HG03108 (cell line): ENCODE data around the gene FILIP1.

Experiments
- ATAC-seq: cut with Tn5 transposase; IDR thresholded peaks from one replicate; pipeline ENCODE4 v1.9.1; 2021; ENCODE audit warnings: moderate library complexity; ENCODE audit not compliant: unreplicated experiment

The FILIP1 gene

DNA sequence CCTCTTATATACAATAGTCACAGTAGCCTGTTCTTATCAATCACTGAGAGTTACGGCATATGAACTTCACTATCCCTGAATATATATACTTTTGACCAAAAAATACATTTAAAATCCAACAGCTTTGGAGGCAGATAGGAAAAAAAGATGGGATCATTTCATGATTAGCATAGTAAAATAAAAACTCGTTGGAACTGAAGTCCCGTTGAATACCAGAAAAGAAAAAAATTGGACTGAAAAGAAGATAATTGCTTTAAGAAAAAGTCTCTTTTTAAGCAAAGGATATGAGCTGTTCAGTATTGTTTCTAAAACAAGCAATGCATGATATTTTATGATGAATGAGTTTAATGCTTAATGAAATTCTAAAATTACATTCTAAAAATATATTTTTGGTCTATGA is 4.4 kb upstream of the FILIP1 start:
- no peak for ATAC-seq

DNA sequence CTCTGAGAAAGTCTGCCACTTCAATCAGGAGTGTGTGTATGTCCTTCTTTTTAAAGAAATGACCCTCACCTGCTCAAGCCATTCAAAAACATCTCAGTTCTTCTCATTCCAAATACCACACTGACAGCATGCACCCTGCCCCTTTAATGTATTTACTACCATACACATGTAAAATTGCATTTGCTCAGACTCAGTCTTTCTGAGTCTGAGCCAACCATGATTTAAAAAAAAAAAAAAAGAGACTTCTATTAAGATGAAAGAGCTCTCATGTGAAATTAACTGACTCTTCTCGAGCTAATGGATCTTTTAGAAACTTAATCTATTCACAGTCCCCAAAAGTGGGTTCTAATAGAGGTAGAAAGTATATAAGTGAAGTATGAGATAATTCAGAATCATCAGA is 1.4 kb upstream of the FILIP1 start:
- ATAC-seq: no peak

DNA sequence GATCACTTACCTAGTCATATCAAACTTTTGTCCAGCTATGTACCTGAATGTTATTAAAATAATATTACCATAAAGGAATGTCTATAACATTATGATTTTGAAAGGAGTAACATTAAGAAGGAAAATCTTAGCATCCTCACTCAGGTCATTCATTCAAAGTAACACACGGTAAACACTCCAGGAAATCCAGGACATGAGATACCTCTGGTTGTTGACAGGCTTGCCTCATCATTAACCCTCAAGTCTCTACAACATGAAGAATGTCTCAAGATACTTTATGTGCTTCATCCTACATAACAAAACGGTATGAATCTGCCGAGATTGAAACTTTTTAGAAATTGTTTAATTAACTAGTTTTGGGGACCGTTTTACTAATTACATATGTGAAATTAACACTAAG is 690 bp upstream of the FILIP1 start:
- ATAC-seq: no peak

DNA sequence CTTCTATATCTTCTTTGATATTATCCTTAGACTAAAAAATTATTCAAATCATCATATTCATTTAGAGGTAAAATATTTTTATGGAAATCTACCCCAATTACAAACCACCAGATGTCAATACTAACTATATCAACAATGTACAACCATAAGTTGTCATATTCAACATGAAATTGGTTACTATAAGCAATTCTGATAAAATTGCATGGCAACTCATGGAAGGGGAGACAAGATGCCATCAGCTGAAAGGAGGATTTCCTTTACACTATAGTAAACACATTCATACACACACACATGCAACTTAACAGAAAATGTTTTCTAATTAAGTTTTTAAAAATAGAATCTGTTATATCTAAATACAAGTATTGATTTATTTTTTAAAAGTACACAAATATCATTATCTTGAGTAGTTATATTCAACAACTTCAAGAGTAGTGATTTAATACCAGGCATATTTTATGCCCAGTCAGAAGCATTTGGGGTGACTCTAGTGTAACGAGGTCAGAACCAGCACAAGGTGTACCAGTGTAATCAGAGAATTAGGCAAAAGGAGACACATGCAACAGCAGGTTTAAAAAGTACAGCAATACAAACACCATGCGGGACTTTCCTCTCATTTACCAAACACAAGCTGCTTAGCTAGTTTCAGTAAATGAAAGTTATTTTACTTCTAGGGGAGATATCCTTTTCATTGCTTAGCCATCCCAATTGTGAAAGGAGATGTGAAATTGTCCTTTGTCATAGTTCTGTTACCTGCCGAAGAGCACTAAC is 1.0 kb downstream of the FILIP1 start:
- ATAC-seq: no peak

DNA sequence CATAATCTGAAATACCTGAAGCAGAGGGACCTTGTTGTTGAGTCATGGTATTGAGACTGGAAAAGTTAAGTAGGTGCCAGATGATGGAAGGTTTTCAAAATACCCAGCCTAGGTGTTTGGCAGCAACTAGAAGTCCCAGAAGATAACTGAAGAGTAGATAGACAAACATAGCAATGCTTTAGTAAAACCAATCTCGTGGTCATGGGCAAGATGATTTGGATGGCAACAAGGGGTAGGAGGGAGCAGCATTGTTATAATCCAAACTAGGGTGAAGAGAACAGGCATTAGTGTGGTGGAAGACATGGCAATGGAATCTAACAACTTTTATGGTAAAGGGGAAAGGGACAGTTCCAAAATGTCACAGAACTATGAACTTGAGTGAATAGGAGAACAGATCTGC is 2.3 kb downstream of the FILIP1 start:
- no peak for ATAC-seq

DNA sequence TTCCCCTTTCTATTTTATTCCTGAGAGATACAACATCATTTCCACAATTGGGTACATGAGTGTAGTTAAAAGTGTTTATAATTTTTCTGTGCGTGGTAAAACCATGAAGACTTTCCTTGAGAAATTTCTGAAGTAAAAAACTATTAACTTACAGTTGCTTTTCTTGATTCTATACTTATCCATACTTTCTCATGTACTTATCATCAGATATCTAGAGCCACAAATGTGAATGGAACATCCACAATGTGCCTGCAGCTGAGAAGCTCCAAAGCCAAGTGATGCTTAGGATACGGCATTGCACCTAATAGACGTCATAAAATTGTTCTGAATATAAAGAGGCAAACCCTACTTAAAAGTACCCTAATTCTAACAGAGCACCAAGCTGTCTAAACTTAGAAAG is 2.9 kb downstream of the FILIP1 start:
- ATAC-seq: no peak

DNA sequence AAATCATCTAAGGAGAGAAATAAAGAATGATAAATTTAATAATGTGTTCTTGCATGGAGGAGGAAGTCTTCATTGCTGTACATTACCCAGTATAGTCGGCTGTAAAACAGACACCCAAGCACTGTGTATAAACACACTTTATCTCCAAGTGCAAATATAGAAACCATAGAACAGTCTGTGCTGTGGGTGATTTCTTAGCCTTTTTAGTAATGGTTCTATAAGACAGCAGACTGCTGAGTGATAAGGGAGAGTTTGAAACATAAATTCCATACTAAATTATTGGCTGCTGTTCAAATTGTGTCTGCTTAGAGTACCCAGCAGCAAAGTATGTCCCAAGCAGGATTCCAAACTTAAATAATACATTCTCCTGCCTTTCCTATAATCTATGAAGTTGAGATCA is 4.6 kb downstream of the FILIP1 start:
- ATAC-seq: no peak

DNA sequence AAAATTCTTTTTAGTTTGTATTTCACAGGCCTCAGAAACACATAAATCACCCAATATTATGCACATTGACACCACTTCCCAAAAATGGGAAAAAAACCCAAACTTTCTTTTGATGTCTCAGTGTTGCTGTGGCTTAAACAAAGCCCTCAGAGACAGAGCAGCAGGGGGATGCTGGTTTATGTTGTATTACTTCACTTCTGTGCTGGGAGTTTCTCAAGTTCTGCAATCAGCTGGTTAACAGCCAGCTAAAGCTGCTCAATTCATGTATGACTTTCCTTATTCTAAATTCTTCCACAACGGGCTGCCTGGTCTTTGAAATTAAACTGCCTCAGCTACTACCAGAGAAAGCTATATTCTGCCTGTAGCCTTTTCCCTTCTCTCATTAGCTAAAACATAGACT is 5.6 kb downstream of the FILIP1 start:
- ATAC-seq: no peak

DNA sequence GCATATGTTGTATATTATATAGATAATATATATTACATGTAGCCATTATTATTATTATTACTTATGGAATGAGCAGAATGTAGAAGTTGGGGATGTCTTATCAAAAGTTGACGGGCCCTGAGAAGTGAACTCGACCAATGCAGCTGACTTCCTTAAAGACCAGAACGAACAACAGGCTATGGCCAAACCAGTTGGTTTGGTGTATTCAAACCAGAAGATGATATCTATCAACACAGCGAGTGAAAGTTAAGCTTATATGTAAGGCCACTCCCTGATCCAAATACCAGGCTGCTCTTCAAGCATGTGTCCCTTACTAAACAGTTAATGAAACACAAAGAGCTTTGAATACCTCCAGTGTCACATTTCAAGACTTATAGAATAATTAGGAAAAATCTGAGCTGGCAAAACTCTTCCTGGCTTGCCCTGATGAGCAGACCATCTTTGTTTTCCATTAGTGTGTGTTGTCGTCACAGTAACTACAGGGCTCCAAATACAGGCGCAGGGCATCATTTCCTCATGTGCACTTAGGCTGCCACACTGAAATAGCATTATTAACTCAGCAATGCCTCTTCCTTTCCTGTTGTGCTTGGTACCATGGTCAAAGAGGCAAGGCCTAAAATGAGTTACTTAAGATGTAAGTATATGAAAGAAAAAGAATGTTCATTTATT is 6.6 kb downstream of the FILIP1 start:
- ATAC-seq: no peak

DNA sequence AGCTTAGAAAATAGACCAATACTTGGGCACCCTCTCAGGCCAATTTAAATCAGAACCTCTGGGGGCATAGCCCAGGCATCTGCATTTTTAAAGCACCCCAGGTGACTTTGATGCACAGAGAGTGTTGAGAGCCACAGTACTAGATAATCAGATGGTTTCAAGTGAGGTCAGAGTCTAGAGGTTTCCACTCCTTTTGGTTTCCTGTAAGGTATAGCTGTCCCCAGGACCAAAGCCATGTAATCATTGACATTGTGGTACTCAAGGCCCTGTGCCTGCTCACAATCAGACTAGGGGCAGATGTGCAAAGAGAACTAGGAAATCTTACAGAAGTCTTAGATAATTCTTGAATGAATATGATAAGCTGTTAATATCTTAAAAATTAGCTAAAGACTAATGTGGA is 9.1 kb downstream of the FILIP1 start:
- ATAC-seq: peak; percentile 98

DNA sequence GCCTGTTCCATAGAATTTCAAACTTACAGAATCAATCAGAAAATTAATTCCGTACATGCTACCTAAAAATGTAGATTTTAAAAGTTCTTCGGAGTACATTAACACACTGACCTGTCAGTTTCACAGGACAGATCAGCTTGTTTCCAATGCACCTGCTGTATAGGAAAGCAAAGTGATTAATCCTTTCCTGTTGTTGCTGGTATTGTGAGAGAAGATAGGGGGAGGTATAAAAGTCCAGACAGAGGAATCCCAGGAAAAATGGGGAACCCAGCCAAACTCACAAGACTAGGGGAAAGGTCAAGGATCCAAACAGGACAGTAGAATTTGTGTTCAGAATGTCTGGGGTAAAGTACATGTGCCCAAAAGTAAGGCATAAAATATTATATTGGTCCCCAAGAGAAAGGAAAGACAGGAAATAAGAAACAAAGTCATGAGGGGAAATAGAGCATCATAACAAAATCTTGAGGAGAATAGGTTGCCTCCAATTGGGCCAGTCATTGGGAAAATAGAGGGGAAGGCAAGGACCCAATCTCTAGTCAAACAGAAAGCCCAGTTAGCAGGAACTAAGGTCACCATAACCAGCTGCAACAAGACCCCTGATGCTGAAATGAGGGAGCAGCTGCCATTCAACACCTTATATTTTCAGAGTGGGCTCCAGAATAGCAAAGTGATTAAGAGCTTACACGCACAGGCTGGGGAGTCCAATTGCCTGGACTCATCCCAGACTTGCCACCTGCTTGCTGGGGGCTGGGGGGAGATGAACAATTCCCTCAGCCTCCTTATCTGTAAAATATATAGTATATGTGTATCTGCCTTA is 10.3 kb downstream of the FILIP1 start:
- no peak for ATAC-seq

DNA sequence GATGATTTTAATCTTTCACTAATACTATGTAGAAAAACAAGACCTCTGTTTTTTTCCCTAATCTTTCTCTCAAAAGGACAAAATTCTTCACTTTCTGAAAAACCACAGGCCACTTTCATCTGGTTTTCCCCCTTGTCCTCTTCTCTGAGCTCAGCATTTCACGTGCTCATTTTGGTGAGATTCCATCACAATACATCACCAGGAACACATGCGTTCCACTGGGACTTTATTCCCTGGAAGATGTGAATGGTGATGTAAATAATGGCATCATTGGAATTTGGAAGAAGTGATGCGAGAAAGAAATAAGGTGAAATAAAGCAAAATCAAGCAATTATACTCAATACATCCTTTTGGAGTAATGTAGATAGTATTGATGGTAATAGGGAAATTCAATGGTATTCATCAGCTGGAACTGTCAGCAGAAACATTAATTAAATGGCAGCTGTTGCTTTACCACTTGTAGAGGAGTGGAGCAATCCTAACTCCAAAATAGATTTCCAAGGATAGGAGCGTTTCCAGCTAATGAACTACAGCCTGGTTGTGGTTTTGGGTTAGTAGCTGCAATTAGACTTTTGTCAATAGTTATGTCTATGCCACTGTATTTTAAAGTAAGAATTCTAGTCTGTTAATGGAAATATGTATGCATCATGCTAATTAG is 11.5 kb downstream of the FILIP1 start:
- no peak for ATAC-seq

DNA sequence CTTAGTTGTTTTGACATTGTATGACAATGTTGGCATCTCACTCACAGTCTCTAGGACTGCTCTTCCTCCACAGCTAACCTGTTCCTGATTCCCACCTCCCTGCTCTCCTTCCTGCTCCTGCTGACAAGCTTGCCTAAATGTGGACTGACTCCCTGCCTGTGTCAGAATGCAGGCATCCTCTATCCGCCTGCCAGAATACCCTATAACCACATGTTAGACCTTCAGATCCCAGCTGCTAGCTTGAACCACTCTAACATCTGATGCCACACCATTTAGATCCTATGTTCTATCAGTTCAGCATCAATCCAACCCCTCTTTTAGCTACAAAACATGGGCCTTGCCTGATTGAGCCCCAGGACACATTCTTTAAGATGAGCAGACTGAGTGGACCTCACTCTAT is 12.2 kb downstream of the FILIP1 start:
- ATAC-seq: no peak

DNA sequence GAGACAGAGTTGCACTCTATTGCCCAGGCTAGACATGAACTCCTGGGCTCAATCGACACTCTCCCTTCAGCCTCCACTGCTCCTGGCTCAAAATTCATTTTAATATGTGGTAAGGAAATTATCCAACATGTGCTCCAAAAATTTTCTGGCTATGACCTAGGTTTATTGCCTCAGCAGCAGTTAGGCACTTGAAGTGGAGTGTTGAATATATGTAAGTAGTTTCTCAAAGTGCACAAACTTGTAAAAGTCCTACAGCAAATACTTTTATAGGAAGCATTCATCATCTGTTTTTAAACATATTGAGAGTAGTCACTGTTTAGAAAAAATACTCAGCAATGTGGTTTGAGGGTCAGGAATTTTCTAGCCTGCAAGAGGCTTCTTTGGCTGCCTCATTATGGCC is 13.2 kb downstream of the FILIP1 start:
- no peak for ATAC-seq

DNA sequence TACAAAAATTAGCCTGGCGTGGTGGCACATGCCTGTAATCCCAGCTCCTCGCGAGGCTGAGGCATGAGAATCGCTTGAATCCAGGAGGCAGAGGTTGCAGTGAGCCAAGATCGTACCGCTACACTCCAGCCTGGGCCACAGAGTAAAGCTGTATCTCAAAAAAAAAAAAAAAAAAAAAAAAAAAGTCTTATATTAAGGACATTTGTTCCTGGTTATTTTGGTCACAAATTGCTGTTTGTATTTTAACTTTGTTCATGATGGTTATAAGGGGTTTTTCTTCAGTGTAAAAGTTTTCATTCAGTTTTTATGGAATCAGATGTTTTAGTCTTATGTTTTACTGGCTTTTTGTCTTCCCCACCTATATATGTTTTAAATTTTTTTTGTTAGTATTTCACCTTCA is 13.9 kb downstream of the FILIP1 start:
- no peak for ATAC-seq

DNA sequence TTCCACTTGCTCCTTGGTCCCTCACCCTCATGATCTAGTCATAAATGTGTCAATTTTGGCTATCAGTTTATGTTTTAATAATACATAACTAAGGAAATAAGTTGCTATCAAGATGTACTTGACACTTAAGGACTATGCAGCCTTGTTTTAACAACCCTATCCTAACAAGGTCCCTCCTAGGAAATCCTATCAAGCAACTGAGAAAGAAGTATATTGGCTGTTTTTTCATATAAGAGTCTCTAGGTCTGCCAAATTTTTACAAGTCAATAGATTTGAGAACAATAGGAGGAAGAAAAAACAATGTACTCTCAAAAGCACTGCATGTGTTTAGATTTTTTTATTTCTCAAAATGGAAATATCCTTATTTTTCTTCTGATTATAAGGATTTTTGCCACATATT is 14.7 kb downstream of the FILIP1 start:
- ATAC-seq: no peak

DNA sequence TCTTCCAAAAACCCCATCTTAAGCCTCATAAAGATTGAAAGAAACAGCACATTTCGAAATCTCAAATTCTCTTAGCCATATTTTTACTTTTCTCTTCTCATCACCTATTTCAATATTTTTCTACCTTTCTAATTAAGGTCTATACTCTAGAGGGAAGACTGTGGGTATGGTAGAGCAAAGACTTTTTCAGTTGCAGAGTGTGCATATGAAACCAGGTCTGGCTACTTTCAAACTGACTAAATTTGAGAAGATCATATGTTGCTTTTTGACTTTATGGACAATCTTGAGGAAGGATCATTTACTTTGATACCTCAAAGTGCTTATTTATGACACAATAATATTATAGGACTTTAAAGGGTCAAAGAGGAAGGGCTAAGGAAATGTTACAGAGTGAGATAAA is 20.7 kb downstream of the FILIP1 start:
- no peak for ATAC-seq

DNA sequence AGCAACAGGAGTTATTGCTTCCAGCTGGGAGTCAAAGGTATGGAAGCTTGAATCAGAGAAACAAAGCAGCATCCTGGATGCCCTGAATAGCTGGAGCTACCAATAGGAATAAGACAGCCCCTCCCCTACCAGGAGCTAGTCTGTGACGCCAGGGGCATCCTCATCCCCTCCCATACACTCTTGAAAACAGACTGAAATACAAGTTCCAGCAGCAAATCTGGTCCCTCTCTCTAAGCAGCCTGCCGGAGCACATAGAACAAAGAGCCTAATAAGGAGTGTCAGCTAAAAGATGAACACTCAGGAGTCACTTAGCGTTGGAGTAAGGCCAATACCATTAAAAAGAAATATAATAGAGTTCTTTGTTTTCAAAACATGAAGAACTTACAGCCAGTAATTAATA is 25.6 kb downstream of the FILIP1 start:
- ATAC-seq: no peak

DNA sequence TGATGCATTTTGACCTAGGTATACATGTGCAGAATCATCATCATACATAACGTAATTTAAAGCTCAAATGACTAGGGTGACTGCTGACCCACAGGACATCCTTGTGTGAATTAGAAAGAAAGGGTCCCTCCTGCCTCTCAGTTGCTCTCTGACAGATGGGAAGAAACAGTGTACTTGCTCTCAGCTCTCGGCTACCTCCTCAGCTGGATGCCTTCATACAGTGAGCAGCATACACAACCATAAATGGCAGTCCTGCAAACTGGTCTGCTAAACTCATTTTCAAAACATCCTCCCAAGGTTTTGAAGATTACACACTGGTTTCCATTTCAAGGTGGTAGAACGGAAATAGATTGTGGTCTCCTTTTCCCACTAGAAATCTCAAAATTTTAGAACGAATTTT is 26.3 kb downstream of the FILIP1 start:
- ATAC-seq: no peak

DNA sequence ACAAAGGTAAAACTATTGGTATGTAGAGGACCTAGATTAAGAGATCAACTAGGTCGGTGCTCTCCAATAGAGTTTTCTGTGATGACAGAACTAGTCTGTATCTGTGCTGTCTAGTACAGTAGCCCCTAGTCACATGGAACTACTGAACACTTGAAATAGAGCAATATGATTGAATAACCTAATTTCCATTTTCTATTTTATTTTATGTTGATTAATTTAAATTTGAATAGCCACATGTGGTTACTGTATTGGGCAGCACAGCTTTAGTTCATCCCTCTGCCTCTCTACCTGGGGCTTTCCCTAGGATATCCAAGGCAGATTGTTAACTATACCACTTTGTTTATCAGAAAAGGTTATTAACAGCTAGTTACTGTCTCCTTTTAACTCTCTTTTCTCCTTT is 27.0 kb downstream of the FILIP1 start:
- no peak for ATAC-seq

DNA sequence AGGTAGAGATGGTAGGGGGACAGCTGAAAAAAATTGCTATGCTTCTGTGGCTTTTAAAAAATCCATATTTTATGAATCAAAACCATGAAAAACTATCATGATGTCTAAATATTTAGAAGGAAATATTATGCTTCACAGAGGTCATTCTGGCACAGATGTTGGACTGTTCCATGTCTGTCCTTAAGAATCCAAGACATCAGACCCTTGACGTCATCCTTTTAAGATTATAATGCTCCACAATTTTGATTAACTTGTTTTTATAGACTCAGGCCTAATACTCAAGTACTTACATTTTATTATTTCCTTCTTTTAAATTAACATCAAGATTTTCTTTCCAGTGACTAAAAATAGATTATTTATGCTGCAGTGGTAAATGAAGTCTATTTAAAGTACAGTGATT is 29.7 kb downstream of the FILIP1 start:
- ATAC-seq: no peak

DNA sequence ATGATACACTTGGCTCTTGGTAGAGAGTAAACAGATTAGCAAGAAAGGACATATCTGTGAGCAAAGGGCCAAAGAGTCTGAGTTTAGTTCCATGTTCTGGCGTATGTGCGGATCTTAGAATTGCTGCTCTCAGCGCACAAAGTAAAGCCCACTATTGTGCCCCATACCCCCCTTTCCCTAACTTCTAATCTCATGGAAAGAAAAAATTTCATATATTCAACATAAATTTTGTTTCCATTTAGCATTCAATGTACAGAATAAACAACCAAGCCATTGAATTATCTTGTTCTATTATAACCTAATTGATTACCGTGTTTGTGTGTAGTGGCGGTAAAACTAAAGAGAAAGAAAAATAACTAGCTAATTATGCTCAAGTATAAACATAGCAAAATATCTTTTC is 30.5 kb downstream of the FILIP1 start:
- ATAC-seq: no peak
